Measurements from ENCODE around the gene GDF11. TPM values are rescaled to one million over a fixed set of nuclear protein-coding genes. Genes with fewer than 3 reads are reported as not detected.

The GDF11 gene
- total and polyA plus RNA-seq, 2 donors: 5.6 to 11.0 TPM

DNA sequence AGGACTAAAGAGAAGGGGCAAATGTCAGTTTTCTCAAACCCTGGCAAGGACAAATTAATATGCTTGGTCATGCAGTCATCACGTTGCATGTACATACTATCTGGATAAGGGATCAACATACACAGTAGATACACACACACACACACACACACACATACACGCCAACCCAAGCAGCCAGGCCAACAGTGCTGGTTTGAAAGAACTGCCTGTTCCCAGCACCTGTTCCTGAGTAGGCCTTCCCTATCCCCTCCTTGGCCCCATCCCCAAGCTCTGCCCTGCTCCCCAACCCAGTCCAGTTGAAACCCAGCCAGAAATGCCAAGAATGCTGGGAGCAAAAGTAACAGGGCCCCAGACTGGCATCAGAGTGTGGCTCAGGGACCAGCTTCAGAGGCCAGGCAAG lies 39.6 kb upstream of the GDF11 start:
- no peaks in the 10 kb centered on the region for H3K36me3 ChIP-seq (ENCODE audit: insufficient read depth)
- 56% methylated on average over 2 of the region's 2 CpGs for WGBS
- no peak overlapping the region for H3K27ac ChIP-seq (ENCODE audit: low read depth)
- no peaks in the 10 kb centered on the region for H3K4me1 ChIP-seq (ENCODE audit: insufficient read depth)
- no peak overlapping the region for H3K4me3 ChIP-seq (ENCODE audit: low read depth, low read length)
- DNase-seq (ENCODE audit: extremely low spot score): no peak

DNA sequence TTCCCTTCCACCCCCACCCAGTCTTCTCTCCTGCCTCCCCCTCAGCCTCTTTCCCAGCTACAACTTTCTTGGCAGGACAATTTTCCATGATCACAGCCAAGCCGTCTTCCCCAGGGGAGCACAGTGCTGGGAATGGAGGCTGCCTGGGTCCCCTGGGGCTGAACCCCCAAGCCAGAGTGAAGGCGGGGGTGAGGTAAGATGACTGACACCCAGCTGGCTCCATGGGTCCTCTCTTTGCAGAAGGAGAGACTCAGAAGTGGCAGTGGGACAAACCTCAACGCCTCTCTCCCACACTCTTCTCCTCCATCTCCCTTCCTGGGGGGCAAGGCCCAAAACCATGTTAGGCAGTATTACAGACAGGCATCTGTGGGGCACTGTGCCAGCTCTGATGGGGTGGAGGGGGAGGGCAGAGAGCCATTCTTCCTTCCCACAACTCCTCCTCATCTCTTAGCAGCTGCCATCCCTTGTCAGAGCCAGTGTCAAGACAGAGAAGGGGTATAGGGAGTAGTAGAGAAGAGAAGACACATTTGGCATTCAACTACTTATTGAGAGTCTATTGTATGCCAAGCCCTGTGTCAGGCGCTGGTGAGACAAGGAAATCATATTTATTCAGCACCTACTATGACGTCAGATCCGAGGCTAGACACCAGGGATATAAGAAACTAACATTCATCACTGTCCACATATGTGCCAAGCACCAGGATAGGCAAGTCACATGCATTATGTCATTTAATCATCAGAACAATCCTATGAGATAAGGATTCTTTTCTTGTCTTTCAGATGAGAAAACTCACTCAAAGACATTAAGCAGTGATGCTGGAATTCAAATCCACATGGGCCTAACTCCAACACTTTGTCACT lies 38.8 kb upstream of the GDF11 start:
- Histone ChIP-seq H3K4me3 (ENCODE audit: low read depth, low read length) (no peak overlapping the region), H3K27ac (ENCODE audit: low read depth) (no peak overlapping the region), H3K36me3 (ENCODE audit: insufficient read depth) (no peaks in the 10 kb centered on the region), H3K4me1 (ENCODE audit: insufficient read depth) (peaks cover 3% of the 10 kb centered on the region)
- DNase-seq (ENCODE audit: extremely low spot score): no peak
- 58% methylated on average over 6 of the region's 6 CpGs for WGBS

GRCh38 chr12:55704824-55705718 lies 37.9 kb upstream of the GDF11 start:
- no peak for DNase-seq (ENCODE audit: extremely low spot score)
- 54% methylated on average over 9 of the region's 9 CpGs for WGBS
- no peak overlapping the region for H3K4me3 ChIP-seq (ENCODE audit: low read depth, low read length)
- H3K36me3 ChIP-seq (ENCODE audit: insufficient read depth): no peaks in the 10 kb centered on the region
- no peak overlapping the region for H3K27ac ChIP-seq (ENCODE audit: low read depth)
- peaks cover 3% of the 10 kb centered on the region for H3K4me1 ChIP-seq (ENCODE audit: insufficient read depth)

- DNase-seq (ENCODE audit: extremely low spot score): no peak
- Histone ChIP-seq H3K4me3 (ENCODE audit: low read depth, low read length) (no peak overlapping the region), H3K36me3 (ENCODE audit: insufficient read depth) (no peaks in the 10 kb centered on the region), H3K4me1 (ENCODE audit: insufficient read depth) (peaks cover 3% of the 10 kb centered on the region), H3K27ac (ENCODE audit: low read depth) (no peak overlapping the region)
- WGBS: 40% methylated on average over 5 of the region's 5 CpGs
Observed at GRCh38 chr12:55705782-55706402, 37.0 kb upstream of the GDF11 start.

DNA sequence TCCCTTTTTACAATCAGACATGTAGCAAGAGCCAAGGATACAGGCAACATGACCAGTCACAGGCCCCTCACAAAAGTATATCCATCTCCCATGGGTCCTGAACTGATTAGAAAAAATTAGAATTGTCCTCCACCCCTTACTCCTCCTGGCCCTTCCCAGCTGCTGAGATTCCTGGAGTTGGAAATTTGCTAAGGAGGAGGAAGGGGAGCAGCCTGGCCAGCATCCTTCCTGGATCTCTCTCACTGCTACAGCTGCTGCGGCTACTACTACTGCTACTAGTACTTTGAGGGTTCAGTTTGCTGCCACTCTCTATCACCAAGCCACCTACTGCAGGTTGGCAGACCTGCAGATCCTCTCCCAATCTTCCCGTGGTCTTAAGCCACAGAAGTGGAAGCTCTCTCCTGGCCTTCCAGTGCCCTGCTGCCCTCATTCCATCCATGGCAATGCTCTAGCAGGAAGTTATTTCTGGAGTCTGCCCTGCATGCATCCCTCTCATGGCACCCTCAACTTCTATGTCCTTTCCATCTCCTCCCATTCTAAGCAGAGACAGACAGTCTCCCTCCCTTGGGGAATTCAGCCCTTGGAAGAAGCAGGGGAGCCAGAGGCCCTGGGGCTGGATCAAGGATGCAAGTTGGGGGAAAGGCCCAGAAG lies 36.2 kb upstream of the GDF11 start:
- DNase-seq (ENCODE audit: extremely low spot score): no peak
- Histone ChIP-seq H3K27ac (ENCODE audit: low read depth) (no peak overlapping the region), H3K36me3 (ENCODE audit: insufficient read depth) (no peaks in the 10 kb centered on the region), H3K4me3 (ENCODE audit: low read depth, low read length) (peak overlapping the region; percentile 60), H3K4me1 (ENCODE audit: insufficient read depth) (peaks cover 3% of the 10 kb centered on the region)
- 44% methylated on average over 2 of the region's 2 CpGs for WGBS

- no peak for DNase-seq (ENCODE audit: extremely low spot score)
- peak overlapping the region; percentile 60 for H3K4me3 ChIP-seq (ENCODE audit: low read depth, low read length)
- WGBS: 6% methylated on average over 22 of the region's 22 CpGs
- no peak overlapping the region for H3K27ac ChIP-seq (ENCODE audit: low read depth)
- no peaks in the 10 kb centered on the region for H3K36me3 ChIP-seq (ENCODE audit: insufficient read depth)
- H3K4me1 ChIP-seq (ENCODE audit: insufficient read depth): peaks cover 3% of the 10 kb centered on the region
Observed at GRCh38 chr12:55707219-55707671, 35.7 kb upstream of the GDF11 start.

DNA sequence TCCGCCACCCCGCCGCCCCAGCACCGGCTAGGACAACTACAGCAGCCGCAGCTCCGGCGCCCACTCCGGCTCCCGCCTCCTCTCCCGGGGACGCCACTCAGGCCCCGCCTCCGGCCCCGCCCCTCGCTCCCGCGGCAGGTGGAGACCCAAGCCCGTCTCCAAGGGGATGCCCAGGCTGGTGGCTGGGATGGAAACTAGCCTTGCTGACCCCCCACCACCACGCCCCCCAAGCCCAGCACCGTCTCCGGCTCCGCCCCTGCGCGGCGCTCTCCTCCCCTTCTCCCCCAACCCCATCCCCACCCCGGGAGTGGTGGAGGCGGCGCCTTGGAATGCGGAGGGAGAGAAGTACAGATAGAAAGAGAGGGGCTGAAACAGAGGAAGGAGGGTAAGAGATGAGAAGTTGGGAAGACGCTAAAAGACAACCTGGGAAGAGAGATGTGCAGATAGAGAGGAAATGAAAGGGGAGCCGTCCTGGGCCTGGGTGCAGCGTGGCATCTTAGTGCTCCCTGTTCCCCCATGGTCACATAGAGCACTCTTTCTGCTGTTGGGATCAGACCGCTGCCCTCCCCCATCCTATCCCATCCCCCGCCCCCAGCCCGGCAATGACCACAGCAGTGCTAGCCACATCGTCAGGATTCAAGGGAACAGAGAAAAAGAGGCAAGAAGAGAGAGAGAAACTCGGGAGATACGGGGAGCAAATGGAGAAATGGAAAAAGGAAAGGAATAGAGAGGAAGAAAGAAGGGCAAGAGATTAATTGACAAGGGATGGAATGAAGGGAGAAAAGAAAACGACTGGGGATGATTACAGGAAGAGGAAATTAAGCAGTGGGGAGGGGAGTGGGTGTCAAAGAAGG lies 34.9 kb upstream of the GDF11 start, which contains the start of gene ITGA7:
Gene ITGA7, minus strand, starts transcription at position 64 of the 854 bp plus-strand sequence. CDS start 222 bp downstream, outside the sequence.
- H3K4me3 ChIP-seq (ENCODE audit: low read depth, low read length): peak within 1 kb of the TSS; percentile 60
- no peak within 1 kb of the TSS for H3K27ac ChIP-seq (ENCODE audit: low read depth)
- under 1% methylated on average over 39 of the region's 39 CpGs for WGBS
- DNase-seq (ENCODE audit: extremely low spot score): no peak
- H3K4me1 ChIP-seq (ENCODE audit: insufficient read depth): peaks cover 3% of the 10 kb centered on the region
- H3K36me3 ChIP-seq (ENCODE audit: insufficient read depth): no peaks in the 10 kb centered on the region

GRCh38 chr12:55708695-55709233 lies 34.2 kb upstream of the GDF11 start:
- DNase-seq (ENCODE audit: extremely low spot score): no peak
- Histone ChIP-seq H3K4me3 (ENCODE audit: low read depth, low read length) (no peak overlapping the region), H3K27ac (ENCODE audit: low read depth) (no peak overlapping the region), H3K4me1 (ENCODE audit: insufficient read depth) (peaks cover 3% of the 10 kb centered on the region), H3K36me3 (ENCODE audit: insufficient read depth) (no peaks in the 10 kb centered on the region)
- 11% methylated on average over 3 of the region's 3 CpGs for WGBS

DNA sequence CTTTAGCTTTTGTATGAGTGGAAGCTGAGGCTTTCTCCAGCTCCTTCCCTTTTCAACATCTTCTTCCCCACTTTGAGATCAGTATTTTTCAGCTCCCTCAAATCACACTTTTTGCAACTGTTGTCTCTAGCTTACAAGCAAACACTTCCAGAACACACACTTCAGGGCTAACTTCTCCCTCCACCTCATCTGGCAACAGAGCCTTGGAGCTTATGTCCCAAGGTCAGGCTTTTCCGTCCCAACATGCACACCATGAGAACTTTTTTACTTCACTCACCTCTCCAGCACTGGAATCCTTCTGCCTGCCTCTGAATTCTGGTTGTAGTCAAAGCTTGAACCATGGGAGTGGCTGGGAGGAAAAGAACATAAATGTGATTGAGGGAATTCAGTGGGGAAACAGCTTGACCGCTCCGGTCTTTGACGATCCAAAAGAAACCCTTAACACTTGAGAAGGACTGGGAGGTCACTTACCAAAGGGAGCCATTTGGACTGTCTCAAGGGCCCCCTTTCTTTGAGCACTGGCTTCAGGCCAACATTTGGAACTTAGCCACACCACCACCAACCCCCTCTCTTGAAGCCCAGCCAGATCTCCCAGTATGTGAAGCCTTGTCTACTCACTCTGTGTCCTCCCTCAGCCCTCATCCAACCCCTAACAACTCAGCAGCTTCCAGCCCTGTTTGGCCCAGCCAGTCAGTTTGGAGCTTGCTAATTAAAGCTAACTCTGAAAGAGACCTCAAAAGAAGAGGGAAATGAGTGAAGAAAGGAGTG lies 31.0 kb upstream of the GDF11 start:
- Histone ChIP-seq H3K4me3 (ENCODE audit: low read depth, low read length) (no peak overlapping the region), H3K36me3 (ENCODE audit: insufficient read depth) (no peaks in the 10 kb centered on the region), H3K27ac (ENCODE audit: low read depth) (no peak overlapping the region), H3K4me1 (ENCODE audit: insufficient read depth) (peaks cover 3% of the 10 kb centered on the region)
- WGBS: 63% methylated on average over 4 of the region's 4 CpGs
- no peak for DNase-seq (ENCODE audit: extremely low spot score)

DNA sequence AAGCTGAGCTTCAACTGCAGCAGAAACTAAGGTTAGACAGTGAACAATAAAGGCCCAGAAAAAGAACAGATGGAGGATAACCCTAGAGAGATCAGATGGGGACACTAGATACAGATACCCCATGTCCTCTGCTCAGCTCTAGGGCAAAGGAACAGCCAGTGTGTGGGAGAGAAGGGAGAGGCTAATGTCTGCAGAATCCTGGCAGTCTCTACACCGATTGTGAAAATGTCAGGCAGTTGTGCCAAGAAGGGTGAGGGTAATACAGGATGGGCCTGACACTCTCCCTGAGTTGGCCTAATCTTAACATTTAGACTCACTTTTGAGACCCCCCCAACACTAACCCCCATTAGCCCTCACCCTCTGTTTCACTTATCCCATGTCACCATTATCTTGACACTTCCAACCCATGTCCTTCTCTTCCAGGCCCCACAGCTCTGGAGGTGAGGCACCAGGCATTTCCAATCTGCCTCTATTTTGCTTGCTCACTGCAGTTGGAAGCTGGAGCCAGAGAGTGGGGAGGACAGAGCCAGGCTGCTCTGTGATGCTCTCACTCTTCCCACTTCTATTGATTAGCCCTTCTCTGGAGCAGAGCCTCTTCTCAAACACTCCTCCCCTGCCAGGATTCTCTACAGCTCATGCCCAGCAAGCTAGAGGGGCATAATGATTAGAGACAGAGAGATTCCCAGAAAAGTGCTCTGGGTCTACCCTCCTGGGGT lies 30.1 kb upstream of the GDF11 start:
- H3K4me1 ChIP-seq (ENCODE audit: insufficient read depth): peaks cover 3% of the 10 kb centered on the region
- H3K4me3 ChIP-seq (ENCODE audit: low read depth, low read length): no peak overlapping the region
- H3K36me3 ChIP-seq (ENCODE audit: insufficient read depth): no peaks in the 10 kb centered on the region

GRCh38 chr12:55713721-55714120 lies 29.2 kb upstream of the GDF11 start:
- no peak for DNase-seq (ENCODE audit: extremely low spot score)
- Histone ChIP-seq H3K27ac (ENCODE audit: low read depth) (no peak overlapping the region), H3K4me3 (ENCODE audit: low read depth, low read length) (no peak overlapping the region), H3K4me1 (ENCODE audit: insufficient read depth) (no peaks in the 10 kb centered on the region), H3K36me3 (ENCODE audit: insufficient read depth) (no peaks in the 10 kb centered on the region)
- 63% methylated on average over 2 of the region's 2 CpGs for WGBS

More for the DNA sequence above, 30.1 kb upstream of the GDF11 start:
- H3K27ac ChIP-seq (ENCODE audit: low read depth): no peak overlapping the region
- 32% methylated on average over 1 of the region's 1 CpG for WGBS
- DNase-seq (ENCODE audit: extremely low spot score): no peak

Data from urinary bladder (tissue), 4 donors.